ENCODE results near the gene DPF1. TPM values are rescaled to one million over a fixed set of nuclear protein-coding genes. Genes with fewer than 3 reads are reported as not detected.

Gene DPF1
- total RNA-seq, 5 donors from 2014 or later (not counting 1 experiment from before 2014, with no cell fraction given): not detected

DNA sequence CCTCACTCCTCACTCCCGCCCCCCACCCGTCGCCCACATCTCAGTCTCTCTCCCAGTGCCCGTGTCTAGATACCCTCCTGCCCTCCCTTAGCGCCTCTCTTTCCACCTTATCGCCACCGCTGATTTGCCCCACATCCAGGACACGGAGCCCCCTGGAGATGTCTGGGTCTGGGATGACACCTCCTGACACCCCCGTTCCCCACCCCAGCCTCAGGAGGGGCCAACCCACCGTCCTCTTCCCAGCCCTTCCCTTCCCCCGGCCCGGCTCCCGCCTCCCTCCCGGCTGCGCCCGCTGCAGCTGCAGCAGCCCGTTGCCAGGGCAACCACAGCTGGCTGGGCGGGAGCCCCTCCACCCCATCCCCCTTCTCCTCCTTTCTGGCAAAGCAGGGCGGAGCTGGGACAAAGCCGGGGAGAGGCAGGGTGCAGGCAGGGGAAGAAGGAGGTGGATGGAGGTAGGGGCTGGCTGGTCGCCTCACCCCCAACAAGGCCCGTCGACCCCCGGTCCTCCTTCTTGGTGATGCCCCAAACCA, 13.5 kb downstream of the DPF1 start:
- peaks cover 24 to 27% (median 24%) of the 10 kb centered on the region in 3 donors for H3K4me1 Mint-ChIP-seq
- ATAC-seq (replicated peaks in 1 of 4) (no peak), DNase-seq (no peak)
- H3K9me3 ChIP-seq: no peaks in the 10 kb centered on the region
- H3K4me3 ChIP-seq (ENCODE audit: control insufficient read depth in 1 of 2, extremely low read depth in 1 of 2, low read length in 1 of 2): no peak overlapping the region
- peaks cover 0 to 6% of the 10 kb centered on the region in 2 donors for H3K36me3 ChIP-seq (ENCODE audit: control insufficient read depth in 2 of 2, extremely low read depth in 1 of 2, insufficient read depth in 1 of 2, low read length in 1 of 2)
- peak overlapping the region in 1 of 3 donors; percentile 34 for H3K4me3 Mint-ChIP-seq
- ChIA-PET POLR2A (no interaction called here), CTCF (no interaction called here)
- 2% methylated on average over 7 of the region's 24 CpGs for WGBS (ENCODE audit: insufficient coverage)
- H3K9me3 Mint-ChIP-seq: no peaks in the 10 kb centered on the region
- no peak overlapping the region for H3K27ac ChIP-seq (ENCODE audit: low read length)
- H3K27me3 Mint-ChIP-seq: peaks cover 31 to 43% of the 10 kb centered on the region in 2 donors
- peaks cover 22% of the 10 kb centered on the region for H3K36me3 Mint-ChIP-seq
- H3K4me1 ChIP-seq (ENCODE audit: control insufficient read depth in 1 of 2, extremely low read depth in 1 of 2, insufficient read depth in 2 of 2, low read length in 2 of 2): peaks cover 0 to 40% of the 10 kb centered on the region in 2 experiments
- peaks cover 2 to 86% of the 10 kb centered on the region in 2 experiments for H3K27me3 ChIP-seq (replicated peaks in 1 of 2; ENCODE audit: control insufficient read depth in 2 of 2, extremely low read depth in 1 of 2, insufficient read depth in 2 of 2, low read length in 1 of 2)
- no peak overlapping the region for H3K27ac Mint-ChIP-seq

DNA sequence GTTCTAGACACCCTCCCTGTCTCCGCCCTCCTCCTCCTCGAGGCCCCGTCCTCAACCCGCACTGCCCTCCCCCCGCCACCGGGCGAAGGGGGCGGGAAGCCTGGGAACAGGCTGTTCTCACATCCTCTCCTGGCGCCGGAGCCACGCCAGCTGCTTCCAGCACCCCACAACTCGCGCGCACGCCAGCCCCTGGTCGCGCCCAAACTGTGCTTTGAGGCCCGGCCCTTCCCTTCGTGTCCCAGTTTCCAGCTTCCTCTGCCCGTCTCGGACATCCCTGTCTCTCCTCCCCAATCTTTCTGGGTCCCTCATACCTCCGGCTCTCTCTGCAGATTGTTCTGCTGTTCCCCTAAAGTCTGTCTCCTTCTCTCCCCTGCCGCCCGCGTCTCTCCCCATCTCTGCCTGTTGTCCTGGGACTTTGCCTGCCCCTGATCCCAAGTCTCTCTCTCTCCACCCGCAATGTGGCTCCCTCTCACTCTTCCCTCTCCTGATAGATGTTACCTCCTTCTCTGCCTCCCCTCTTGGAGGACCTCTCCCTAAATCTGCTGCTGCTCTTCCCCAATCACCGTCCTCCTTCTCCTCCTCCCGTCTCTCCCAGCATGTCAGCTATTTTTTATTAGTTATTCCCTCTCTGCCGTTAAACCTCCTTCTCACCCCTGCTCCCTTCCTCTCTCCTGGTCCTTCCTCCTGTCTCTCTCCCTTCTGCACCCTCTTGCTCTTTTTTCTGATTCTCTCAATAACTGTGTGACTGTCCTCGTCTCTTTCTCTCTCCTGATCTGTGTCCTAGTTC, 14.2 kb downstream of the DPF1 start:
- no peaks in the 10 kb centered on the region for H3K9me3 ChIP-seq
- ATAC-seq (replicated peaks in 1 of 4) (no peak), DNase-seq (no peak)
- H3K27me3 ChIP-seq (replicated peaks in 1 of 2; ENCODE audit: control insufficient read depth in 2 of 2, extremely low read depth in 1 of 2, insufficient read depth in 2 of 2, low read length in 1 of 2): peaks cover 2 to 80% of the 10 kb centered on the region in 2 experiments
- ChIA-PET CTCF (no interaction called here), POLR2A (no interaction called here)
- WGBS (ENCODE audit: insufficient coverage): 15% methylated on average over 29 of the region's 30 CpGs
- peak overlapping the region in 1 of 2 donors; percentile 37 for H3K27ac Mint-ChIP-seq
- H3K4me1 Mint-ChIP-seq: peaks cover 24 to 27% (median 24%) of the 10 kb centered on the region in 3 donors
- peaks cover 0 to 10% of the 10 kb centered on the region in 2 donors for H3K36me3 ChIP-seq (ENCODE audit: control insufficient read depth in 2 of 2, extremely low read depth in 1 of 2, insufficient read depth in 1 of 2, low read length in 1 of 2)
- H3K9me3 Mint-ChIP-seq: no peaks in the 10 kb centered on the region
- H3K4me1 ChIP-seq (ENCODE audit: control insufficient read depth in 1 of 2, extremely low read depth in 1 of 2, insufficient read depth in 2 of 2, low read length in 2 of 2): peaks cover 0 to 40% of the 10 kb centered on the region in 2 experiments
- peaks cover 31 to 43% of the 10 kb centered on the region in 2 donors for H3K27me3 Mint-ChIP-seq
- H3K27ac ChIP-seq (ENCODE audit: low read length): no peak overlapping the region
- H3K4me3 Mint-ChIP-seq: peak overlapping the region in 1 of 3 donors; percentile 34
- peaks cover 24% of the 10 kb centered on the region for H3K36me3 Mint-ChIP-seq
- H3K4me3 ChIP-seq (ENCODE audit: control insufficient read depth in 1 of 2, extremely low read depth in 1 of 2, low read length in 1 of 2): no peak overlapping the region

GRCh38 chr19:38209152-38209551, 14.9 kb downstream of the DPF1 start:
- Histone ChIP-seq H3K9me3 (no peaks in the 10 kb centered on the region), H3K36me3 (ENCODE audit: control insufficient read depth in 2 of 2, extremely low read depth in 1 of 2, insufficient read depth in 1 of 2, low read length in 1 of 2) (peaks cover 3 to 10% of the 10 kb centered on the region in 2 donors), H3K4me1 (ENCODE audit: control insufficient read depth in 1 of 2, extremely low read depth in 1 of 2, insufficient read depth in 2 of 2, low read length in 2 of 2) (peaks cover 0 to 34% of the 10 kb centered on the region in 2 experiments), H3K27me3 (replicated peaks in 1 of 2; ENCODE audit: control insufficient read depth in 2 of 2, extremely low read depth in 1 of 2, insufficient read depth in 2 of 2, low read length in 1 of 2) (peaks cover 2 to 73% of the 10 kb centered on the region in 2 experiments), H3K27ac (ENCODE audit: low read length) (no peak overlapping the region), H3K4me3 (ENCODE audit: control insufficient read depth in 1 of 2, extremely low read depth in 1 of 2, low read length in 1 of 2) (no peak overlapping the region)
- ChIA-PET POLR2A (no interaction called here), CTCF (interaction anchor here in 1 of 2 donors (0.7 kb wide), 1 partner anchor 12 kb away, joined by 5 read pairs; no protein-coding TSS in a partner anchor)
- Mint-ChIP-seq H3K4me3 (no peak overlapping the region), H3K27me3 (peaks cover 28 to 38% of the 10 kb centered on the region in 2 donors), H3K4me1 (peaks cover 19 to 21% (median 19%) of the 10 kb centered on the region in 3 donors), H3K9me3 (no peaks in the 10 kb centered on the region), H3K27ac (no peak overlapping the region), H3K36me3 (peaks cover 31% of the 10 kb centered on the region)
- no peak for ATAC-seq (replicated peaks in 1 of 4)
- DNase-seq: no peak
- WGBS (ENCODE audit: insufficient coverage): 56% methylated on average over 5 of the region's 5 CpGs

- no peak for ATAC-seq (replicated peaks in 1 of 4)
- H3K27ac Mint-ChIP-seq: no peak overlapping the region
- H3K27ac ChIP-seq (ENCODE audit: low read length): no peak overlapping the region
- H3K4me1 ChIP-seq (ENCODE audit: control insufficient read depth in 1 of 2, extremely low read depth in 1 of 2, insufficient read depth in 2 of 2, low read length in 2 of 2): peaks cover 0 to 29% of the 10 kb centered on the region in 2 experiments
- H3K27me3 ChIP-seq (replicated peaks in 1 of 2; ENCODE audit: control insufficient read depth in 2 of 2, extremely low read depth in 1 of 2, insufficient read depth in 2 of 2, low read length in 1 of 2): peaks cover 2 to 67% of the 10 kb centered on the region in 2 experiments
- H3K9me3 Mint-ChIP-seq: no peaks in the 10 kb centered on the region
- H3K4me1 Mint-ChIP-seq: peaks cover 13 to 16% (median 14%) of the 10 kb centered on the region in 3 donors
- no peak overlapping the region for H3K4me3 Mint-ChIP-seq
- DNase-seq: no peak
- H3K36me3 Mint-ChIP-seq: peaks cover 32% of the 10 kb centered on the region
- H3K27me3 Mint-ChIP-seq: peaks cover 23 to 34% of the 10 kb centered on the region in 2 donors
- peaks cover 3 to 10% of the 10 kb centered on the region in 2 donors for H3K36me3 ChIP-seq (ENCODE audit: control insufficient read depth in 2 of 2, extremely low read depth in 1 of 2, insufficient read depth in 1 of 2, low read length in 1 of 2)
- CTCF ChIA-PET: interaction anchor here in 1 of 2 donors (0.7 kb wide), 1 partner anchor 13 kb away, joined by 5 read pairs; no protein-coding TSS in a partner anchor
- POLR2A ChIA-PET: no interaction called here
- WGBS (ENCODE audit: insufficient coverage): 69% methylated on average over 2 of the region's 3 CpGs
- H3K9me3 ChIP-seq: no peaks in the 10 kb centered on the region
- no peak overlapping the region for H3K4me3 ChIP-seq (ENCODE audit: control insufficient read depth in 1 of 2, extremely low read depth in 1 of 2, low read length in 1 of 2)
These were observed 15.5 kb downstream of the DPF1 start for GRCh38 chr19:38208571-38208970.

GRCh38 chr19:38207543-38207942, 16.5 kb downstream of the DPF1 start:
- no peak overlapping the region for H3K27ac ChIP-seq (ENCODE audit: low read length)
- DNase-seq: no peak
- no peak overlapping the region for H3K4me3 ChIP-seq (ENCODE audit: control insufficient read depth in 1 of 2, extremely low read depth in 1 of 2, low read length in 1 of 2)
- peaks cover 2 to 57% of the 10 kb centered on the region in 2 experiments for H3K27me3 ChIP-seq (replicated peaks in 1 of 2; ENCODE audit: control insufficient read depth in 2 of 2, extremely low read depth in 1 of 2, insufficient read depth in 2 of 2, low read length in 1 of 2)
- no peaks in the 10 kb centered on the region for H3K9me3 Mint-ChIP-seq
- H3K27ac Mint-ChIP-seq: no peak overlapping the region
- POLR2A ChIA-PET: no interaction called here
- peaks cover 0 to 24% of the 10 kb centered on the region in 2 experiments for H3K4me1 ChIP-seq (ENCODE audit: control insufficient read depth in 1 of 2, extremely low read depth in 1 of 2, insufficient read depth in 2 of 2, low read length in 2 of 2)
- WGBS (ENCODE audit: insufficient coverage): 89% methylated on average over 4 of the region's 12 CpGs
- H3K36me3 Mint-ChIP-seq: peaks cover 38% of the 10 kb centered on the region
- peaks cover 8 to 10% of the 10 kb centered on the region in 2 donors for H3K36me3 ChIP-seq (ENCODE audit: control insufficient read depth in 2 of 2, extremely low read depth in 1 of 2, insufficient read depth in 1 of 2, low read length in 1 of 2)
- no peak for ATAC-seq (replicated peaks in 1 of 4)
- H3K27me3 Mint-ChIP-seq: peaks cover 19 to 27% of the 10 kb centered on the region in 2 donors
- H3K4me3 Mint-ChIP-seq: no peak overlapping the region
- CTCF ChIA-PET: no interaction called here
- H3K9me3 ChIP-seq: no peaks in the 10 kb centered on the region
- peaks cover 10 to 16% (median 12%) of the 10 kb centered on the region in 3 donors for H3K4me1 Mint-ChIP-seq

DNA sequence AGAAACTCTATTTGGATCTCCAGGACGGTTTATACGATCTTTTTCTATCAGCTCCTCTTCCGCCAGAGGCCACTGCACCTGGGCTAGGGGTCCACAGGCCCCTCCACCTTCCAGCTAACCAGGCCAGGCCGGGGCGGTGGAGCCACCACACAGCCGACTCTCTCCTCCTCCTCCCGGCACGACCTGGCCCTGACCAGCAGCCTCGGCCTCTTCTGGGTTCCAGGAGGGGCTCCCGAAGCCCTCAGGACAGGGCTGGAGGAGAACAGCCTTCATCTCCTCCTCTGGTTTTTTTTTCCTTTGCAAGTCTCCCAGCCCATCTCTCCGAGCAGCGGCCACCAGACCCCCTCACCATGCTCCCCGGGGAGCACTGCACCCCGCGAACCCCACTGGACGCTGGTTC, 17.1 kb downstream of the DPF1 start:
- ChIA-PET POLR2A (no interaction called here), CTCF (no interaction called here)
- Mint-ChIP-seq H3K27me3 (peaks cover 19 to 27% of the 10 kb centered on the region in 2 donors), H3K36me3 (peaks cover 41% of the 10 kb centered on the region), H3K4me3 (no peak overlapping the region), H3K9me3 (no peaks in the 10 kb centered on the region), H3K4me1 (peaks cover 10 to 16% (median 12%) of the 10 kb centered on the region in 3 donors), H3K27ac (no peak overlapping the region)
- H3K9me3 ChIP-seq: no peaks in the 10 kb centered on the region
- H3K4me1 ChIP-seq (ENCODE audit: control insufficient read depth in 1 of 2, extremely low read depth in 1 of 2, insufficient read depth in 2 of 2, low read length in 2 of 2): peaks cover 0 to 24% of the 10 kb centered on the region in 2 experiments
- H3K27me3 ChIP-seq (replicated peaks in 1 of 2; ENCODE audit: control insufficient read depth in 2 of 2, extremely low read depth in 1 of 2, insufficient read depth in 2 of 2, low read length in 1 of 2): peaks cover 2 to 51% of the 10 kb centered on the region in 2 experiments
- no peak for ATAC-seq (replicated peaks in 1 of 4)
- DNase-seq: no peak
- peaks cover 8 to 10% of the 10 kb centered on the region in 2 donors for H3K36me3 ChIP-seq (ENCODE audit: control insufficient read depth in 2 of 2, extremely low read depth in 1 of 2, insufficient read depth in 1 of 2, low read length in 1 of 2)
- WGBS (ENCODE audit: insufficient coverage): 93% methylated on average over 14 of the region's 16 CpGs
- no peak overlapping the region for H3K27ac ChIP-seq (ENCODE audit: low read length)
- H3K4me3 ChIP-seq (ENCODE audit: control insufficient read depth in 1 of 2, extremely low read depth in 1 of 2, low read length in 1 of 2): no peak overlapping the region

All from T-cell (primary cell).